ENCODE measurements around the gene KRT86.

Gene KRT86

DNA sequence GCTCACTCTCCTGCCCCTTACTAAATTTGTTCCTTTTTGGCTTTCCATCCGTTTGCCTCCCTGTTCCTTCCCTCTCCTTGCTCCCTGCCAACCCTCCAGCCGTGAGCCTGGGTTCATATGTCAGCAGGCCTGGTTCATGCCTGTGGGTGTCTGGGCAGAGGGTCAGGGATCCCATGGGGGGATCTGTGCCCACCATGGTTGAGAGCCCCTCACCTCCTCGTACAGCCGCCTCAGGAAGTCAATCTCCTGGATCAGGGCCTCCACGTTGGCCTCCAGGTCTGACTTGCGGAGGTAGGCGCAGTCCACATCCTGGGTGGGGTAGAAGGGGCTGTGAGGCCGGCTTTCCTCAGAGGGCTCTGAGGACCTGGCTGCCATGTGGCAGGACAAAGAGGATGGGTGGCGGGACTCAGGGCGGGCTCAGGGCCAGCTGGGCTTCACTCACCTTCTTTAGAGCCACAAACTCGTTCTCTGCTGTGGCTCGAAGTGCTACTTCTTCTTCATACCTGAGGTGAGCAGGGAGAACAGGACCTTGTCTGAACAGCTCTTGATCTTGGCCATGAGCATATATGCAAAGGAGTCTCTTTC is 43.1 kb downstream of the KRT86 start:
- Histone ChIP-seq H3K36me3 (ENCODE audit: control insufficient read depth, insufficient read depth, low read length) (no peaks in the 10 kb centered on the region), H3K27me3 (ENCODE audit: control insufficient read depth, insufficient read depth, low read length) (no peaks in the 10 kb centered on the region), H3K9ac (ENCODE audit: low read depth, low read length) (no peak overlapping the region), H3K9me3 (ENCODE audit: control insufficient read depth, insufficient read depth, low read length) (no peaks in the 10 kb centered on the region), H3K4me3 (ENCODE audit: low read depth, low read length) (no peak overlapping the region), H3K4me1 (ENCODE audit: control insufficient read depth, insufficient read depth, low read length) (no peaks in the 10 kb centered on the region)

DNA sequence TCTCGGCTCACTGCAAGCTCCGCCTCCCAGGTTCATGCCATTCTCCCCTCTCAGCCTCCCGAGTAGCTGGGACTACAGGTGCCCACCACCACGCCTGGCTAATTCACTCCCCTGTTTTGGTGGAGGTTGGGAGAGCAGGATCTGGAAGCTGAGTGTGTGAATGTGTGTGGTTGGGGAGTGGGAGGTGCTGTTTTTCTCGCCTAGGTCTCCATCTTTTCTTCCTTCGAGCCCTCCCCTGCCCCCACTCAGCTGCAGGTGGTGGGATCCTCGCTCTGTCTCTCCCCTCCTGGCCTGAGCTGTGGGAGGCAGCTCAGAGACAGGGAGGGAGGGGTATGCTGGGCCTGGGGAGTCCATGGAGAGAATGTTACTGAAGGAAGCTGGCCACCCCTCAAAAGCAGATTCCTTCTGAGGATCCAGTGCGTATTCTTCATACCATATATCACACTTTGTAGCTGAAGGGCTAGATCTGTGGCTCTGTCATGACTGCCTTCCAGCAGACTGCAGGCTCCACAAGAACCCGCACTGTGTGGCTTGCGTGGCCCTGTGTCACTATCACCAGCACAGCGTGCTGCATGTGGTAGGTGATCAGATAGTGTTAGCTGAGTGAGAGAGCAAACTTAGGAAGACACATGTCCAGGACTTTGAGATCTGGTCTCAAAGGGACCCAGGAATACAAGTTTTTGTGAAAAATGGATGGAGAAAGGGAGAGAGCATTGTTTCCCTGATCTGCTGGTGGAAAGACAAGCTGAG is 44.0 kb downstream of the KRT86 start:
- Histone ChIP-seq H3K4me3 (ENCODE audit: low read depth, low read length) (no peak overlapping the region), H3K27me3 (ENCODE audit: control insufficient read depth, insufficient read depth, low read length) (no peaks in the 10 kb centered on the region), H3K36me3 (ENCODE audit: control insufficient read depth, insufficient read depth, low read length) (no peaks in the 10 kb centered on the region), H3K4me1 (ENCODE audit: control insufficient read depth, insufficient read depth, low read length) (no peaks in the 10 kb centered on the region), H3K9ac (ENCODE audit: low read depth, low read length) (no peak overlapping the region), H3K9me3 (ENCODE audit: control insufficient read depth, insufficient read depth, low read length) (no peaks in the 10 kb centered on the region)

DNA sequence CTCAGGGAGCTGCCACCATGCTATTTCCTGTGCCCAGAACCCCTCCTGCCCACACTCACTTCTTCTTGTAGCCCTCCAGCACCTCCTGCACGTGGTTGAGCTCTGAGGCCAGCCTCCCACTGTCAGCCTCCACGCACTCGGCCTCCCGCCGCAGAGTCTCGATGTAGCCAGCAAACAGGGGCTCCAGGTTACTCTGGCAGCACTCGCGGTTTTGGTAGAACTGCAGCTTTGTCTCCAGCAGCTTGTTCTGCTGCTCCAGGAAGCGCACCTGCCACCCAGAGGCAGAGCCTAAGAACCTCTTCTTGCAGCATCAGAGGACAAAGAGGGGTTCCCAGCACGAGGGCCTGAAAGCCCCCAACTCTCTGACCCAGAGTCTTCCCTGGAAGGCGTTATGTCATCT is 44.7 kb downstream of the KRT86 start:
- H3K9me3 ChIP-seq (ENCODE audit: control insufficient read depth, insufficient read depth, low read length): no peaks in the 10 kb centered on the region
- H3K4me3 ChIP-seq (ENCODE audit: low read depth, low read length): no peak overlapping the region
- no peaks in the 10 kb centered on the region for H3K4me1 ChIP-seq (ENCODE audit: control insufficient read depth, insufficient read depth, low read length)
- no peak overlapping the region for H3K9ac ChIP-seq (ENCODE audit: low read depth, low read length)
- H3K27me3 ChIP-seq (ENCODE audit: control insufficient read depth, insufficient read depth, low read length): no peaks in the 10 kb centered on the region
- no peaks in the 10 kb centered on the region for H3K36me3 ChIP-seq (ENCODE audit: control insufficient read depth, insufficient read depth, low read length)

DNA sequence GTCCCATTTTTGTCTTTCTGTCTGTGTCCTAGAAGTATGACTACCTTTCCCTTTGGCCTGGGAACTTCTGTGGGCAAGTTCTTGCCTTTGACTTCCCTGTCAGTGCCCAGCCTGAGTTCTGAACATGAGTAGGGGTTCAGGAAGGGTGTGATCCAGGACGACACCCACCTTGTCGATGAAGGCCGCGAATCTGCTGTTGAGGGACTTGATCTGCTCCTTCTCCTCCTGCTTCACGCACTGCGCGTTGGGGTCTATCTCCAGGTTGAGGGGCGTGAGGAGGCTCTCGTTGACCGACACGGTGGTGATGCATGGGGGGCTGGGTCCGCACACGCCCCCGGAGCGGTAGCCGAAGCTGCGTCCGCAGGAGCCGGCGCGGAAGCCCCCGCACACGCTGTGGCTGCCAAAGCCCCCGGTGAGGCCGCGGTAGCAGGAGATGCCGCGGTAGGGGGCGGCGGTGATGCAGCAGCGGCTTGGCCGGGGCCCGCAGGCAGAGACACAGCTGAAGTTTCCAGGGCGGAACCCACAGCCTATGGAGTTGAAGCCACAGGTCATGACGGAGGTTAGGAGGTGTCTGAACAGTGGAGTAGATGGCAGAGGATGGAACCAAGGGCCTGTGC is 46.4 kb downstream of the KRT86 start, which contains the start of gene KRT83:
Gene KRT83 (minus strand): TSS at position 615 of the 617 bp plus-strand sequence. CDS start 63 bp downstream, at position 552.
- Histone ChIP-seq H3K9me3 (ENCODE audit: control insufficient read depth, insufficient read depth, low read length) (no peaks in the 10 kb centered on the region), H3K4me3 (ENCODE audit: low read depth, low read length) (no peak within 1 kb of the TSS)

DNA sequence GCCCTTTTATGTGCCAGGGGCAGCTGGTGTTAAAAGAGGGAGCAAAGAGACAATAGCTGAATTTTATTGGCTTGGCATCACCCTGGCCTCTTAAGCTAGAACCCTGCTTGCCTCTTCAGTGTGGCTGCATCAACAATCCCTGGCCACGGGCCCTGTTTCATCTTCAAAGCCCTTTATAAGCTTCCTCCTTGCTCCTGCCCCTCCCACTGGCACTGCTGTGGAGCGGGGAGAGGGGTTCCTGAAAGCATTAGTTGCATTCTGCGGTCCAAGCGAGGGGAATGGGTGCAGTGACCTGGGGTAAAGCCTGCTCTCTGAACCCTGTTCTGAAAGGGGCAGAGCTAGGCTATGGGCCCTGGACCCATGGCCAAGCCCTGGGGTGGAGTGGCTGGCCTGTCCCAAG is 47.0 kb downstream of the KRT86 start:
- Histone ChIP-seq H3K4me3 (ENCODE audit: low read depth, low read length) (no peak overlapping the region), H3K4me1 (ENCODE audit: control insufficient read depth, insufficient read depth, low read length) (no peaks in the 10 kb centered on the region), H3K36me3 (ENCODE audit: control insufficient read depth, insufficient read depth, low read length) (no peaks in the 10 kb centered on the region), H3K9ac (ENCODE audit: low read depth, low read length) (no peak overlapping the region), H3K9me3 (ENCODE audit: control insufficient read depth, insufficient read depth, low read length) (no peaks in the 10 kb centered on the region), H3K27me3 (ENCODE audit: control insufficient read depth, insufficient read depth, low read length) (no peaks in the 10 kb centered on the region)

More for the DNA sequence above, 46.4 kb downstream of the KRT86 start, which contains the start of gene KRT83:
- Histone ChIP-seq H3K27me3 (ENCODE audit: control insufficient read depth, insufficient read depth, low read length) (no peaks in the 10 kb centered on the region), H3K4me1 (ENCODE audit: control insufficient read depth, insufficient read depth, low read length) (no peaks in the 10 kb centered on the region), H3K36me3 (ENCODE audit: control insufficient read depth, insufficient read depth, low read length) (no peaks in the 10 kb centered on the region), H3K9ac (ENCODE audit: low read depth, low read length) (no peak within 1 kb of the TSS)

DNA sequence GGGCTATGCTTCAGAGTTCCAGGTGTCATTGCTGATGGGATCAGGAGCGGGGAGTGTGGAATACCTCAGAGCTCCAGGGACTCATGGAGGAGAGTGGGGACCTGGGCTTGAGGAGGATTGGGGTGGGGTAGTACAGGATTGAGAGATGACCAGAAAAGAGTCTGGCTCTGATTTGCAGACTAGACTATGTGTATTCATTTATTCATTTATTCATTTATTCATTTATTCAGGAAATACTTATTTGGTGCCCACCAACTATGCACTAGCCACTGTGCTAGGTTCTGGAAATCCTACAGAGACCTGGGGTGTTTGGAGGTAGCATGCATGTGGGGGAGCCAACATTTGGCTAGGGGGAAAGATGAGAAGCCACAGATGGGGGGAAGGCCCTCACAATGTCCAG is 47.6 kb downstream of the KRT86 start:
- no peak overlapping the region for H3K9ac ChIP-seq (ENCODE audit: low read depth, low read length)
- H3K4me3 ChIP-seq (ENCODE audit: low read depth, low read length): no peak overlapping the region
- H3K36me3 ChIP-seq (ENCODE audit: control insufficient read depth, insufficient read depth, low read length): no peaks in the 10 kb centered on the region
- no peaks in the 10 kb centered on the region for H3K9me3 ChIP-seq (ENCODE audit: control insufficient read depth, insufficient read depth, low read length)
- no peaks in the 10 kb centered on the region for H3K4me1 ChIP-seq (ENCODE audit: control insufficient read depth, insufficient read depth, low read length)
- H3K27me3 ChIP-seq (ENCODE audit: control insufficient read depth, insufficient read depth, low read length): no peaks in the 10 kb centered on the region

DNA sequence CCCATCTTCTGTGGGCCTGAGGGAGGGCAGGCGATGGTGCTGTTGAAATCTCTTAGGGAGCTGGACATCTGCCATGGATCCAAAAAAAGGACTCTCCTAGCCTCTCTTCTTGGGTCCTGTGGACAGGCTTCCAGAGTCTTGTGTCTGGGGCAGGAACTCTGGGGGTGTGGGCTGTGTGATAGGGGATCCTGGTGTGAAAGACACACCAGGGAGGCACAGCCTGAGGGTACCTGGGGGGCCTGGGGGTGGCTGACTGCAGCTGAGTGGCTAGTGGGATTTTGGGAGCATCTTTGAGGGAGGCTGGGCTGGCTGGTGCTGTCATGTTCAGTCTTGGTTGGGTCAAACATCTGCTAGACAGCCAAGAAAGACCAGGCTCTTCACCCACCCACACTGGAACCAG is 48.6 kb downstream of the KRT86 start:
- Histone ChIP-seq H3K27me3 (ENCODE audit: control insufficient read depth, insufficient read depth, low read length) (no peaks in the 10 kb centered on the region), H3K4me1 (ENCODE audit: control insufficient read depth, insufficient read depth, low read length) (no peaks in the 10 kb centered on the region)

DNA sequence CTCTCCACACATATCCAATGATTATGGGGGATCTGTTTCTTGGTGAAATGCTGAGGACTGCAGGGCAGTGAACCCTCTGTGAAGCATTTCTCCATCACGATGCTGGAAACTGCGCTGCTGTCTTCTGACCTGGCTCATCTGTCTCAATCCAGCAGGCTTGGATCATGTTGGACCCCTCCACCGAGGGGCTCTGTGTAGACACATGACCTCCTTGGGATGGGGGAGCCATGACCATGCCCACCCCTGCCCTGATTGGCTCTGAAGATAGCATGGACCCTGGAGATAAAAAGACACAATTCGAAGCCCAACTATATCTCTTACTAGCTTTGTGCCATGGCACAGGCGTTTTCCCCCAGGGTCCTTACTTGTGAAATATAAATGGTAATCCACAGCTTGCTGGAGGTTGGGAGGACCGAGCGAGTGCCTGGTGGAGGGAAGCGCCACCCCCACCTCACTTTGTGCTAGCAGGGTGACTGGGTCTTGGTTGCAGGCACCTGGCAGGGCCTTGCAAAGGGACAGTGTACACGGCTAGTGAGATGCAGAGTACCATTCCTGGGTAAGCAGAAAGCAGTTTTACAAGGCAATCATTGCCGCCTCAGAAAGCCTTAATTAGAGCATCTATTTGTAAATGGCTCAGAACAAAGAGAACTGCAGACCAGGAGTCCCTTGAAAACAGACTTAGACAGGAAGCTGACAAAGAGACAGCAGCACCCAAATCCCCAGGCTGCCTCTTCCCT is 49.1 kb downstream of the KRT86 start:
- Histone ChIP-seq H3K9ac (ENCODE audit: low read depth, low read length) (peak overlapping the region; percentile 12), H3K9me3 (ENCODE audit: control insufficient read depth, insufficient read depth, low read length) (no peaks in the 10 kb centered on the region), H3K4me3 (ENCODE audit: low read depth, low read length) (no peak overlapping the region), H3K36me3 (ENCODE audit: control insufficient read depth, insufficient read depth, low read length) (no peaks in the 10 kb centered on the region), H3K27me3 (ENCODE audit: control insufficient read depth, insufficient read depth, low read length) (no peaks in the 10 kb centered on the region), H3K4me1 (ENCODE audit: control insufficient read depth, insufficient read depth, low read length) (no peaks in the 10 kb centered on the region)

More for the DNA sequence above, 48.6 kb downstream of the KRT86 start:
- Histone ChIP-seq H3K9ac (ENCODE audit: low read depth, low read length) (no peak overlapping the region), H3K9me3 (ENCODE audit: control insufficient read depth, insufficient read depth, low read length) (no peaks in the 10 kb centered on the region), H3K4me3 (ENCODE audit: low read depth, low read length) (no peak overlapping the region), H3K36me3 (ENCODE audit: control insufficient read depth, insufficient read depth, low read length) (no peaks in the 10 kb centered on the region)

DNA sequence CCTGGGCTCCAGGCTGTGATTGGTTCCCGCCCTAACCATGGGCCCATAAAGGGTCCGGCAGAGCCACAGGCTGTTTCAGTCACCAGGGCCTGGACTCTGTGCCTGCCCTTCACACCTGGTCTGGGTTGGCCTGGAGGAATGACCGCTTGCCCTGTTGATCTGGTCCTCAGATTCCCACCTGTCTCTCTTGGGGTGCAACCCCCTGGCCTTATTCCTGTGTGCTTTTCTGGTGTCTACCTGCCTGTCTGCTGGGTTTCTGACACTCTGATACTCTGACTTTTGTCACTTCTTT is 49.7 kb downstream of the KRT86 start:
- Histone ChIP-seq H3K9ac (ENCODE audit: low read depth, low read length) (peak overlapping the region; percentile 12), H3K27me3 (ENCODE audit: control insufficient read depth, insufficient read depth, low read length) (no peaks in the 10 kb centered on the region), H3K9me3 (ENCODE audit: control insufficient read depth, insufficient read depth, low read length) (no peaks in the 10 kb centered on the region), H3K4me1 (ENCODE audit: control insufficient read depth, insufficient read depth, low read length) (no peaks in the 10 kb centered on the region), H3K4me3 (ENCODE audit: low read depth, low read length) (no peak overlapping the region), H3K36me3 (ENCODE audit: control insufficient read depth, insufficient read depth, low read length) (no peaks in the 10 kb centered on the region)

DNA sequence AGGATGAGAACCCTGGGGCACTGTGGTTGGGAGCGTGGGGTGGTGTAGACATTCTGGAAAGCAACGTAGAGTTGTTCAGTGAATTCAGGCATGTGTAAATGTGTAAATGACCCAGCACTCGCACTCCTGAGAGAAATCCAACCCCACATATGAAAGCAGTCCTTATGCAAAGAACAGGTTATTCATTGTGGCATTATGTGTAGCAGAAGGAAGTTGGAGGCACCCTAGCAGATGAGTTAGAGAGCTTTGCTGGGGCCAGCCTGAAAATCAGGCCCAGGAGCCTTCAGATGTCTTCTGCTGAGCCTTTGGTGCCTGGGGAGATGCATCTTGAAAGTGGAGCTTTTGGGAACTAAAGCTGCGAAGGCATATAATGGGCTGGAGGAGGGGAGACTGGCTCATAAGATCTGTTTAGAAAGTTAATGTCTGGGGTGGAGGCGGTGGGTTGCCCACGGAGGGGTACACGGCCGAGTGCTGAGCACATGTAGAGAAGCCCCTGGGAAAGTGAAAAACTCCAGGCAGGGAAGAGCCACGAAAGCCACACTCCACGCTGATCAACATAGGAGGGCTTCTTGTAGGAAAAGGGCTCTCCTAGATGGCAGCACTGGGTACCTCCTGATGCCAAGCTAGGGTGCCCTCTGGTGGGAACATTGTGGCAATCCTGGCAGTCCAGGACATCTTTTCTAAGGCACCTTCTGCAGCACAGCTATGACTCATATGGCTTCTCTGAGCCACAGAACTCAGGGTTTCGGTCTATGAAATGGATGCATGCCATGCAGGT is 52.8 kb downstream of the KRT86 start:
- H3K4me3 ChIP-seq (ENCODE audit: low read depth, low read length): no peak overlapping the region
- H3K36me3 ChIP-seq (ENCODE audit: control insufficient read depth, insufficient read depth, low read length): no peaks in the 10 kb centered on the region
- no peaks in the 10 kb centered on the region for H3K4me1 ChIP-seq (ENCODE audit: control insufficient read depth, insufficient read depth, low read length)
- H3K9ac ChIP-seq (ENCODE audit: low read depth, low read length): no peak overlapping the region
- no peaks in the 10 kb centered on the region for H3K27me3 ChIP-seq (ENCODE audit: control insufficient read depth, insufficient read depth, low read length)
- H3K9me3 ChIP-seq (ENCODE audit: control insufficient read depth, insufficient read depth, low read length): no peaks in the 10 kb centered on the region

DNA sequence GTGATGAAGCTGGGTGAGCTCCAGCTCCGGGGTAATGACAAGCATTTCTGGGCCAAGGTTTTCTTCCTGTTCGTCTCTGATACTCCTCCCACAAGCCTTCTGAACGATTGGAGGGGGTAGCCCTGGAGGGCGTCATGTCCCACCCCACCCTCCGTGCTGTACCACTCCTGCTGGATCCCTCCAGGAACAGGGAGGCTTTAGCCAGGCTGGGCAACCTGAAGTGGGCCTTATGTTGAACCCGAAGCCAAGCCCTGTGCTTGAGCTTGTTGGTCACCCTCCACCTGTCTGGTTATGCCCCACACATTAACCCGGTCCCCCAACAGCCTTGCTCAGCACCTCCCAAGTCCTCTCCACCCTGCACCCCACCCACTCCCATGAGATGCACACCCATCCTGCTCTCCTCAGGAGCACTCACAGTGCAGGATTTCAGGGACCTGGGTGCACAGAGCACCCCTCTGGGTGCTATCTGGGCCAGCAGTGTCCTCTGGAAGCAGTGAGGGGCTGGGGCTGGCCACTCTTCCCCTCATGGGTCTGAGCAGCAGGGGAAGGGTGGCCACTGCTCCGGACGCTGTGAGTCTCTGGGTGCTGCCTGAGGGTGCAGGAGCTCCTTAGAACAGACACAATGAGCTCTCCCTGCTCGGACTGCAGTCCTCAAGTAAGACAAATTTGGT is 53.5 kb downstream of the KRT86 start:
- H3K4me3 ChIP-seq (ENCODE audit: low read depth, low read length): no peak overlapping the region
- no peaks in the 10 kb centered on the region for H3K9me3 ChIP-seq (ENCODE audit: control insufficient read depth, insufficient read depth, low read length)
- H3K4me1 ChIP-seq (ENCODE audit: control insufficient read depth, insufficient read depth, low read length): no peaks in the 10 kb centered on the region
- no peak overlapping the region for H3K9ac ChIP-seq (ENCODE audit: low read depth, low read length)
- no peaks in the 10 kb centered on the region for H3K27me3 ChIP-seq (ENCODE audit: control insufficient read depth, insufficient read depth, low read length)
- H3K36me3 ChIP-seq (ENCODE audit: control insufficient read depth, insufficient read depth, low read length): no peaks in the 10 kb centered on the region
